ENCODE measurements around the gene MYO16. TPM values are rescaled to one million over a fixed set of nuclear protein-coding genes. Genes with fewer than 3 reads are reported as not detected.
"Not testable (repeated sequence)": the region's sequence is repeated elsewhere in the genome, so short reads cannot be mapped to it uniquely, and the experiment has no call there.

Gene MYO16
- total RNA-seq, 1 experiment from 2014 or later, result not detected

- H3K9me3 ChIP-seq (replicated peaks), result no peaks in the 10 kb centered on the region
- H3K27me3 ChIP-seq, result no peaks in the 10 kb centered on the region
- no peak overlapping the region for H3K27ac ChIP-seq
- H3K4me3 ChIP-seq, result no peak overlapping the region
- no peaks in the 10 kb centered on the region for H3K36me3 ChIP-seq
- no peak for DNase-seq
- H3K4me1 ChIP-seq, result no peaks in the 10 kb centered on the region
Measured at GRCh38 chr13:108781312-108781711, 151.9 kb downstream of the MYO16 start.

GRCh38 chr13:108782480-108782879 lies 153.1 kb downstream of the MYO16 start:
- not testable (repeated sequence) for DNase-seq; H3K9me3 ChIP-seq (replicated peaks); H3K27ac ChIP-seq; H3K4me1 ChIP-seq; H3K27me3 ChIP-seq; H3K36me3 ChIP-seq; H3K4me3 ChIP-seq

GRCh38 chr13:108785844-108786243 lies 156.4 kb downstream of the MYO16 start:
- Histone ChIP-seq H3K9me3 (replicated peaks) (no peaks in the 10 kb centered on the region), H3K36me3 (no peaks in the 10 kb centered on the region), H3K27ac (no peak overlapping the region), H3K4me3 (no peak overlapping the region), H3K27me3 (no peaks in the 10 kb centered on the region), H3K4me1 (no peaks in the 10 kb centered on the region)
- DNase-seq, result no peak

- Histone ChIP-seq H3K4me1 (no peaks in the 10 kb centered on the region), H3K9me3 (replicated peaks) (no peaks in the 10 kb centered on the region), H3K27me3 (no peaks in the 10 kb centered on the region), H3K4me3 (no peak overlapping the region), H3K27ac (no peak overlapping the region), H3K36me3 (no peaks in the 10 kb centered on the region)
- no peak for DNase-seq
Measured at GRCh38 chr13:108786456-108787200, 157.2 kb downstream of the MYO16 start.

GRCh38 chr13:108787700-108788414 lies 158.4 kb downstream of the MYO16 start:
- no peak for DNase-seq
- H3K9me3 ChIP-seq (replicated peaks), result no peaks in the 10 kb centered on the region
- H3K4me3 ChIP-seq, result no peak overlapping the region
- no peaks in the 10 kb centered on the region for H3K27me3 ChIP-seq
- H3K36me3 ChIP-seq, result no peaks in the 10 kb centered on the region
- no peak overlapping the region for H3K27ac ChIP-seq
- H3K4me1 ChIP-seq, result no peaks in the 10 kb centered on the region

- no peak overlapping the region for H3K4me3 ChIP-seq
- H3K27me3 ChIP-seq, result no peaks in the 10 kb centered on the region
- no peaks in the 10 kb centered on the region for H3K4me1 ChIP-seq
- no peak for DNase-seq
- no peaks in the 10 kb centered on the region for H3K36me3 ChIP-seq
- H3K27ac ChIP-seq, result no peak overlapping the region
- H3K9me3 ChIP-seq (replicated peaks), result no peaks in the 10 kb centered on the region
Measured at GRCh38 chr13:108789476-108789875, 160.1 kb downstream of the MYO16 start.

GRCh38 chr13:108795841-108796240 lies 166.4 kb downstream of the MYO16 start:
- Histone ChIP-seq H3K4me3 (no peak overlapping the region), H3K36me3 (no peaks in the 10 kb centered on the region), H3K27ac (no peak overlapping the region), H3K27me3 (no peaks in the 10 kb centered on the region), H3K4me1 (no peaks in the 10 kb centered on the region), H3K9me3 (replicated peaks) (no peaks in the 10 kb centered on the region)
- DNase-seq, result no peak

- Histone ChIP-seq H3K4me3 (no peak overlapping the region), H3K36me3 (no peaks in the 10 kb centered on the region; the same call in 1 of the 2 replicates), H3K27me3 (no peaks in the 10 kb centered on the region), H3K4me1 (no peaks in the 10 kb centered on the region), H3K27ac (no peak overlapping the region), H3K9me3 (replicated peaks) (no peaks in the 10 kb centered on the region)
- no peak for DNase-seq
Measured at GRCh38 chr13:108797354-108797753, 167.9 kb downstream of the MYO16 start.

- no peak overlapping the region for H3K4me3 ChIP-seq
- H3K36me3 ChIP-seq, result no peaks in the 10 kb centered on the region
- H3K27ac ChIP-seq, result no peak overlapping the region
- H3K4me1 ChIP-seq, result no peaks in the 10 kb centered on the region
- H3K9me3 ChIP-seq (replicated peaks), result no peaks in the 10 kb centered on the region
- H3K27me3 ChIP-seq, result no peaks in the 10 kb centered on the region
- no peak for DNase-seq
Measured at GRCh38 chr13:108807841-108808240, 178.4 kb downstream of the MYO16 start.

GRCh38 chr13:108812165-108812564 lies 182.8 kb downstream of the MYO16 start:
- Histone ChIP-seq H3K4me1 (no peaks in the 10 kb centered on the region), H3K36me3 (no peaks in the 10 kb centered on the region), H3K27ac (no peak overlapping the region), H3K27me3 (no peaks in the 10 kb centered on the region), H3K9me3 (replicated peaks) (no peaks in the 10 kb centered on the region), H3K4me3 (no peak overlapping the region)
- DNase-seq, result no peak

- Histone ChIP-seq H3K4me3 (no peak overlapping the region), H3K36me3 (no peaks in the 10 kb centered on the region), H3K4me1 (no peaks in the 10 kb centered on the region), H3K27ac (no peak overlapping the region), H3K9me3 (replicated peaks) (no peaks in the 10 kb centered on the region), H3K27me3 (no peaks in the 10 kb centered on the region)
- no peak for DNase-seq
Measured at GRCh38 chr13:108812661-108813060, 183.2 kb downstream of the MYO16 start.

GRCh38 chr13:108813587-108814170 lies 184.3 kb downstream of the MYO16 start:
- Histone ChIP-seq H3K9me3 (replicated peaks) (no peaks in the 10 kb centered on the region), H3K4me1 (no peaks in the 10 kb centered on the region), H3K4me3 (no peak overlapping the region), H3K36me3 (no peaks in the 10 kb centered on the region), H3K27me3 (no peaks in the 10 kb centered on the region), H3K27ac (no peak overlapping the region)
- no peak for DNase-seq

GRCh38 chr13:108816375-108816774 lies 187.0 kb downstream of the MYO16 start:
- H3K4me3 ChIP-seq, result no peak overlapping the region
- no peaks in the 10 kb centered on the region for H3K4me1 ChIP-seq
- H3K36me3 ChIP-seq, result no peaks in the 10 kb centered on the region
- H3K27ac ChIP-seq, result no peak overlapping the region
- DNase-seq, result no peak
- H3K9me3 ChIP-seq (replicated peaks), result no peaks in the 10 kb centered on the region
- H3K27me3 ChIP-seq, result no peaks in the 10 kb centered on the region

GRCh38 chr13:108827646-108828045 lies 198.2 kb downstream of the MYO16 start:
- Histone ChIP-seq H3K27ac (no peak overlapping the region), H3K4me3 (no peak overlapping the region), H3K4me1 (no peaks in the 10 kb centered on the region), H3K27me3 (no peaks in the 10 kb centered on the region), H3K36me3 (no peaks in the 10 kb centered on the region), H3K9me3 (replicated peaks) (no peaks in the 10 kb centered on the region)
- peak in 1 of 2 experiments; percentile 6 for DNase-seq

- Histone ChIP-seq H3K4me3 (no peak overlapping the region), H3K36me3 (no peaks in the 10 kb centered on the region), H3K27me3 (no peaks in the 10 kb centered on the region), H3K4me1 (no peaks in the 10 kb centered on the region), H3K9me3 (replicated peaks) (no peaks in the 10 kb centered on the region), H3K27ac (no peak overlapping the region)
- DNase-seq, result no peak
Measured at GRCh38 chr13:108828086-108828815, 198.8 kb downstream of the MYO16 start.
